Spinal cord (tissue), 10 donors: ENCODE results near the gene SLC25A47. TPM values are rescaled to one million over a fixed set of nuclear protein-coding genes. Genes with fewer than 3 reads are reported as not detected.

Source experiments
- DNase-seq, 6 donors: peaks; one replicate each; pipeline versions ENCODE4 v3.0.0 to v3.0.0-alpha.2; 2013 to 2015; ENCODE audit warnings: low spot score in 6 of 6, low read depth in 4 of 6
- H3K27ac ChIP-seq: one replicate; pipeline ENCODE4 v1.5.1; 2013; ENCODE audit warnings: low read depth, low read length, control low read depth
- H3K27me3 ChIP-seq: one replicate; pipeline ENCODE4 v1.6.1; 2013; ENCODE audit warnings: low read length; ENCODE audit not compliant: control insufficient read depth, insufficient read depth
- H3K36me3 ChIP-seq: one replicate; pipeline ENCODE4 v1.6.1; 2013; ENCODE audit warnings: low read length; ENCODE audit not compliant: control insufficient read depth, insufficient read depth
- H3K4me1 ChIP-seq: one replicate; pipeline ENCODE4 v1.6.1; 2013; ENCODE audit warnings: low read length; ENCODE audit not compliant: control insufficient read depth, insufficient read depth
- H3K4me3 ChIP-seq: one replicate; pipeline ENCODE4 v1.5.1; 2013; ENCODE audit warnings: low read depth, low read length, control low read depth
- H3K9me3 ChIP-seq: one replicate; pipeline ENCODE4 v1.6.1; 2013; ENCODE audit warnings: low read length; ENCODE audit not compliant: control insufficient read depth, insufficient read depth
- WGBS: methylation state at CpG from one replicate; pipeline ENCODE4 v1.1.5; 2013; ENCODE audit warnings: missing lambda C conversion rate; ENCODE audit not compliant: insufficient coverage; 5-methylcytosine and 5-hydroxymethylcytosine counted together
- polyA plus RNA-seq, 2 donors: library from polyadenylated mRNA; unstranded; fragments of 120-200 nt; gene quantifications; one replicate each; pipeline ENCODE4 v1.2.1, GENCODE V29; 2013; ENCODE audit not compliant: insufficient read length in 2 of 2
- total RNA-seq, 2 donors: library from RNA; depleted of rRNA in 1 of 2; stranded (reverse); fragments of 120-200 nt in 1 of 2; fragments of >200 nt in 1 of 2; gene quantifications; one replicate each; pipeline versions ENCODE4 v1.2.3 to v1.2.4, GENCODE V29; 2013 to 2014
- donor health status: healthy.

Gene SLC25A47
- total and polyA plus RNA-seq, 4 donors = not detected

GRCh38 chr14:100323942-100324307 is 786 bp downstream of the SLC25A47 start:
- H3K4me3 ChIP-seq = no peak overlapping the region
- no peak overlapping the region for H3K27ac ChIP-seq
- DNase-seq = no peak
- no peaks in the 10 kb centered on the region for H3K9me3 ChIP-seq
- H3K36me3 ChIP-seq = peaks cover 1% of the 10 kb centered on the region
- H3K27me3 ChIP-seq = no peaks in the 10 kb centered on the region
- WGBS = 86% methylated on average over 8 of the region's 8 CpGs
- no peaks in the 10 kb centered on the region for H3K4me1 ChIP-seq

GRCh38 chr14:100325231-100325632 is 2.1 kb downstream of the SLC25A47 start:
- no peaks in the 10 kb centered on the region for H3K27me3 ChIP-seq
- H3K4me1 ChIP-seq = no peaks in the 10 kb centered on the region
- peaks cover 9% of the 10 kb centered on the region for H3K36me3 ChIP-seq
- no peak overlapping the region for H3K4me3 ChIP-seq
- 71% methylated on average over 17 of the region's 17 CpGs for WGBS
- H3K9me3 ChIP-seq = no peaks in the 10 kb centered on the region
- DNase-seq = no peak
- H3K27ac ChIP-seq = no peak overlapping the region

GRCh38 chr14:100325958-100326357 is 2.8 kb downstream of the SLC25A47 start:
- Histone ChIP-seq H3K36me3 (peaks cover 17% of the 10 kb centered on the region), H3K4me1 (no peaks in the 10 kb centered on the region), H3K9me3 (no peaks in the 10 kb centered on the region), H3K4me3 (no peak overlapping the region), H3K27me3 (no peaks in the 10 kb centered on the region), H3K27ac (no peak overlapping the region)
- no peak for DNase-seq
- WGBS = 87% methylated on average over 12 of the region's 13 CpGs

- DNase-seq = no peak
- H3K27ac ChIP-seq = no peak overlapping the region
- no peaks in the 10 kb centered on the region for H3K4me1 ChIP-seq
- H3K36me3 ChIP-seq = peaks cover 26% of the 10 kb centered on the region
- H3K4me3 ChIP-seq = no peak overlapping the region
- 94% methylated on average over 24 of the region's 24 CpGs for WGBS
- H3K27me3 ChIP-seq = no peaks in the 10 kb centered on the region
- no peaks in the 10 kb centered on the region for H3K9me3 ChIP-seq
These were observed 4.0 kb downstream of the SLC25A47 start for GRCh38 chr14:100327128-100327527.

GRCh38 chr14:100328495-100329163 is 5.5 kb downstream of the SLC25A47 start:
- Histone ChIP-seq H3K4me1 (no peaks in the 10 kb centered on the region), H3K27me3 (no peaks in the 10 kb centered on the region), H3K4me3 (no peak overlapping the region), H3K27ac (no peak overlapping the region), H3K36me3 (peaks cover 39% of the 10 kb centered on the region), H3K9me3 (no peaks in the 10 kb centered on the region)
- WGBS = 87% methylated on average over 26 of the region's 32 CpGs
- no peak for DNase-seq

- Histone ChIP-seq H3K36me3 (peaks cover 42% of the 10 kb centered on the region), H3K4me1 (no peaks in the 10 kb centered on the region), H3K27ac (no peak overlapping the region), H3K4me3 (no peak overlapping the region), H3K27me3 (no peaks in the 10 kb centered on the region), H3K9me3 (no peaks in the 10 kb centered on the region)
- DNase-seq = no peak
- 86% methylated on average over 36 of the region's 36 CpGs for WGBS
These were observed 6.3 kb downstream of the SLC25A47 start for GRCh38 chr14:100329233-100330006.

- no peak for DNase-seq
- WGBS = 63% methylated on average over 1 of the region's 11 CpGs
These were observed 6.8 kb downstream of the SLC25A47 start for GRCh38 chr14:100330007-100330344.

GRCh38 chr14:100330388-100330931 is 7.3 kb downstream of the SLC25A47 start:
- Histone ChIP-seq H3K4me1 (no peaks in the 10 kb centered on the region), H3K27ac (no peak overlapping the region), H3K36me3 (peaks cover 50% of the 10 kb centered on the region), H3K27me3 (no peaks in the 10 kb centered on the region), H3K9me3 (no peaks in the 10 kb centered on the region), H3K4me3 (no peak overlapping the region)
- no peak for DNase-seq
- 74% methylated on average over 12 of the region's 13 CpGs for WGBS

More at GRCh38 chr14:100330007-100330344, 6.8 kb downstream of the SLC25A47 start:
- no peaks in the 10 kb centered on the region for H3K9me3 ChIP-seq
- no peak overlapping the region for H3K27ac ChIP-seq
- peaks cover 47% of the 10 kb centered on the region for H3K36me3 ChIP-seq
- no peaks in the 10 kb centered on the region for H3K4me1 ChIP-seq
- no peaks in the 10 kb centered on the region for H3K27me3 ChIP-seq
- H3K4me3 ChIP-seq = no peak overlapping the region

- Histone ChIP-seq H3K9me3 (no peaks in the 10 kb centered on the region), H3K27ac (no peak overlapping the region), H3K4me1 (no peaks in the 10 kb centered on the region), H3K4me3 (no peak overlapping the region), H3K36me3 (peaks cover 55% of the 10 kb centered on the region), H3K27me3 (no peaks in the 10 kb centered on the region)
- WGBS = 86% methylated on average over 11 of the region's 11 CpGs
- no peak for DNase-seq
These were observed 9.0 kb downstream of the SLC25A47 start for GRCh38 chr14:100332071-100332639.
